Measurements from ENCODE around the gene PHACTR1. TPM values are rescaled to one million over a fixed set of nuclear protein-coding genes. Genes with fewer than 3 reads are reported as not detected.

PHACTR1 gene
- polyA plus RNA-seq, 3 donors, result 1.3 to 3.2 (median 1.6) TPM

DNA sequence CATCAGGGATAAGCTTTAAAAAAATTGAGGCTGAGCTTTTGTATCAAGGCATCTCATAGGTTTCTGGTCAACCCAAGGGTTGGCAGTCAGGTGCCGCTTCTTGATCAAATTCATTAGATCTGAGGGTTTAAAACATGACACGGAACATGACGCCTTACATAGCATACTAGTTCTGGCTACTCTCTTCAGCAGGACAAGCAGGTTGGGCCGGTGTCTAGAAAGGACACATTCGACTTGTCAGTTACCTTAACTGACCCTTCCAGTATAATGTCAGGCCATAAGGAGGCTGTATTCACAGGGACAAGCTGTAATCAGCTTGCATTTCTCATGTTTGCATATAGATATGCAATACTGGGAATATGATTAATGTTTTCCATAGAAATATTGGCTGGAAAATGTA, 65.6 kb downstream of the PHACTR1 start:
- 71 to 92% (median 89%) methylated on average over 5 of the region's 5 CpGs for WGBS, 3 donors
- no peak overlapping the region for H3K27ac ChIP-seq (ENCODE audit: low read depth, low read length)

DNA sequence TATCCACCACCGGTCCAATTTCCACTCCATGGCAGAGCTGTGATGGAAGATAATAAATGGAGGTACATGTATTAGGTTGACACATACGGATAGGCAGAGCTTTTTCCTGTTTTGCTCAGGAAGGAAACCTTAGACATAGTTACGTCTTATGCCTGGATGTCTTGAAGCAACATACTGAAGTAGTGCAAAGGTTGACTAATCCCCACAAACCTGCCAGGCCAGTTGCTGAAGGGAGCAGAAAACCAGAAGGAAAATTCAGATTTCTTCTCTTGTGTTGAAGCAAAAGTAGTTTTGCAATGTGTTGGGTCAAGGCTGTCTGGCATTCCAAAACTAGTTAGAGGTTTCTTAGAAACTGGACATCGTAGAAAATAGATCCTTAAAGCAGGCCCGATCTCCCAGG, 68.7 kb downstream of the PHACTR1 start:
- WGBS, 3 donors, result 79 to 91% (median 84%) methylated on average over 5 of the region's 5 CpGs
- no peak overlapping the region for H3K27ac ChIP-seq (ENCODE audit: low read depth, low read length)

DNA sequence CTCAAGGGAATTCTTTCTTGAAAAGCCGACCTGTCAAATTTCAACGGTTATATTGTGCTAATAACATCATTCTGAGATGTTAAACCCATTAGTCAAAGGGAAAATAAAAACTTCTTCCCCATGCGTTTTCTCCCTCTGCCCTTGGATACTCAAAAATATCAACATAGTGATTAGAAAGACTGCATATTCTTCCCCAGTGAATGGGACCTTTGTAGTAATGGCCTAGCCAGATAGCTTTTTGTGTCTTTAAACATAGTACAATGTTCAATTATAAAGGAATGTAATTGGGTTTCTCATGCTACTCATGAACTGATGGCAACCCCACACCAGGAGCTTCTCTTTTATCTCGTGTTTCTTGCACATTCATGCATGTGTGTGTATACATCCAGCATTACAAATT, 69.4 kb downstream of the PHACTR1 start:
- no peak overlapping the region for H3K27ac ChIP-seq (ENCODE audit: low read depth, low read length)
- WGBS, 3 donors, result 68 to 82% (median 77%) methylated on average over 4 of the region's 4 CpGs

DNA sequence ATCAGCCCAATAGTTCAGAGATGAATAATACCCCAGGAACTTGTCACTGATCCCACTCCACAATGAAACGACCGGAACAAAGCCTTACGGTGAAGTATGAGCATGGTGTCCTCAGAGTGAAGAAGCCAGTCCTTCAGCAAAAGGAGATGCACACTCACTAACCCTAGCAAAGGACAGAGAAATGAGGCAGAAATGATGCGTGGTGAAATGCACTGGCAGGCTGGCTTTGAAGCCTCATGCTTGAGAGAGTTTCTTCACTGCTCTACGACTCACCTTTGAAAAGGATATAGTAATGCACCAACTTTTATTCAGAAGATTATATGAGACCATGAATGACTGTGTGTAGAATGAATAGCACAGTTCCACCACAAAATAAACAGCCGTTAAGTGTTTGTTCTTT, 74.8 kb downstream of the PHACTR1 start:
- H3K27ac ChIP-seq (ENCODE audit: low read depth, low read length), result no peak overlapping the region
- 78 to 84% (median 80%) methylated on average over 6 of the region's 6 CpGs for WGBS, 3 donors

DNA sequence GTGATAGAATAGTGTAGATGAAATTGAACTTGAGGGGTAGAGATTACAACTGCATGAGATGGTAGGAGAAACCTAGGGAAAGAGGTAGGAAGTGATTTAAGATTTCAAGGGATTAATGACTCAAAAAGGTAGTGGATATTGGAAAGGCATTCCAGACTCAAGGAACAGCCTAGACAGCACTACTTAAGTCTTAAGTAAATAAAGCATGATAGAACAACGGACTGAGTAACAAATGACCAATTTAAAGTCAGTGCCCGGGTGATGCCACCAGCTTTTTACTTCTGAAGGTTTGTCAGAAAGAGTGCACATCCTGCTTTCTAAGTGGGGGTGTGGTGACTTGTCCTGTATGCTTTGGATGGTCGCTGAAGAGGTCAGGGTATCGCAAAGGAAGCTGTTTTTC, 81.8 kb downstream of the PHACTR1 start:
- H3K27ac ChIP-seq (ENCODE audit: low read depth, low read length), result no peak overlapping the region
- 70 to 73% (median 72%) methylated on average over 4 of the region's 4 CpGs for WGBS, 3 donors

DNA sequence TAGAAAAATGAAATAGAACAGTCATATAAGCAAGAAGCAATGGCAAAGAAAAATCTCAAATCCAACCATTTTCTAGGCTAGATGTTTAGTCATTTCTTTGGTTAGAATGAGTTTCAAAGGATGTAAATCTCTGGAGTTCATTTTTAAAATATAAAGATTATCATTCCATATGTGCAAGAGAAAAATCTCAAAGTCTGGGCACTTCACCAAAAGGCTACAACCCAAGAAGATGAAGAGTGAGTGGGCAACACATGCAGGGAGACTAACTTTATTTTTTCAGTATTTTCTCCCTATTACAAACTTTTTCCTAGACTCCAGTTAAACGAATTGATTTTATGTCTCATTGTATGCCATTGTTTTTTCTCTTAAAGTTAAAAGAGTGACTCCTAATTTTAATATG, 83.6 kb downstream of the PHACTR1 start:
- 44 to 75% (median 55%) methylated on average over 1 of the region's 1 CpG for WGBS, 3 donors
- H3K27ac ChIP-seq (ENCODE audit: low read depth, low read length), result no peak overlapping the region

DNA sequence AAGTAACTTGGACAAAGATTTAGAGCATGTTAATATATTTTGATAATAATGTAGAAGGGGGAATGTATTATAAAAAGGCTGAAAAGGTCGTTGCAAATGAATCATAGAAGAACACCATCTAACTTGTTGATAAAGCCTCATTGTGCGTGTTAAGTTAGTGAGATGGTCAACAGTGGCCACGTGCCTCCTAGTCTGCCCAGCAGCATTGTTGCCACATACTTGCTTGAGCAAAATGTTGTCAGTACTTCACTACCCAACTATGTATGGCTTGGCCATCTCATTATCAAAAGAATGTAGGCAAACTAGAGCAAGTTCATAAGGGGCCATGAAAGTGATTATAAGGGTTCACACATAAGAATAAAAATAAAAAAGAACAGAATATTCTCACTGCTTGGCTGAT, 84.6 kb downstream of the PHACTR1 start:
- H3K27ac ChIP-seq (ENCODE audit: low read depth, low read length), result no peak overlapping the region
- 59 to 72% (median 70%) methylated on average over 3 of the region's 3 CpGs for WGBS, 3 donors

DNA sequence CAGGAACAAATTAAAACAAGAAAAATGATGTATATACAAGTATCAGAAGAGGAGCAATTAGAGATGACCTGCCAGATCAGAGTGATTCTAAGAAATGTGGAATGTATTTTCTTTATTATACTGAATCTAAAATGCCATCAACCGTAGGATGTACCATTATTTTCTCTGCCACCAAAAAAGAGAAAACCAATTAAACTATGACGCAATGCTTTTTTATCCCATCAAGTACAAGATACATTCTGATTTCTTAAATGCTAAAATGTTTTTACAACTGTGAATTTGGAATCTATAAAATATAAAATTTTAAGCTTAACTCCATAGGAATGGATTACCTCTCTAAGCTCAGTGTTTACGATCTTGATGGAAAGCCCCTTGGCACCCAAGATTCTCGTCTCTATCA, 85.9 kb downstream of the PHACTR1 start:
- 82 to 92% (median 89%) methylated on average over 4 of the region's 4 CpGs for WGBS, 3 donors
- no peak overlapping the region for H3K27ac ChIP-seq (ENCODE audit: low read depth, low read length)

DNA sequence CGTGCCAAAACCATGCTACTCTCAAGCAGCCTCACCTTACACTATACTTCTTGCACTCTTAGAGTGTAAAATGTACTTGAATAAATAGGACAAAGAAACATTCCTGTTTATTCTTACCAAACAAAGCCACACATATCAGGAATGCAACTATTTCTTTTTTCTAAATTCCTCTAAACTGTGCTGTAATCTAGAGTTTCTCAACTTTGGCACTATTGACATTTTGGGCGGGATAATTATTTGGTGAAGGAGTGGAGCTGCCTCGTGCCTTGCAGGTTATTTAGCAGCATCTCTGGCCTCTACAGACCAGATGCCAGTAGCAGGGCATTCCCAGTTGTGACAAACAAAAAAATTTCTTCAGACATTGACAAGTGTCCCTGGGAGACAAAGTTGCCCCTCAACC, 86.9 kb downstream of the PHACTR1 start:
- H3K27ac ChIP-seq (ENCODE audit: low read depth, low read length), result no peak overlapping the region
- 48 to 57% (median 56%) methylated on average over 3 of the region's 3 CpGs for WGBS, 3 donors

DNA sequence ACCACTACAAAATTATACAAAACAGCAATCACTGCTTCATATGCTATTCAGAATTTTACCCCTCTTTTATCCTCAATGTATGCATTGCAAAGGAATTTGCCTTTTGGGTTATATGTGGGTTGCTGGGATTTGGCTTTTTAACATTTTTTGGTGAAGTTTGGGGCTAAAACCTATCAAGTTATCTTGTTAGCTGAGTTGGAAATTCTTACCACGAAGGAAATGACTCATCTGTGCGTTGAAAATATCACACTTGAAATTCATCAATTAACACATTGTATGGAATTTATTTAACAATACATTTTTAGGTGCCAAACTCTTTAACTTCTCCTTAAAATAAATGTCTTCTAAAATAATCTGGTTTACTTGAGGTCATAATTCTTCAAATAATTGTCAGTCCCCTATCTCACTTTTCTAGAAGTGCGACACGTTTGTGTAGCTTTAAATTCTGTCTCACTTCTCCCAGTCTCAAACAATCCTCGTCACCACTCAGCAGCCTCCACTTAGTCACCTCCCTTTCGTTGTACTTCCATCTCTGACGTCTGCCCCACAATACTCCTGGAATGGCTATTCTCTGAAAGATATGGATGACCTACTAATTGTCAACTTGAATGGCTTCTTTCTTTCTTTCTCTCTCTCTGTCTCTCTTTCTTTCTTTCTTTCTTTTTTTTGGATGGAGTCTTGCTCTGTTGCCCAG, 88.5 kb downstream of the PHACTR1 start:
- WGBS, 3 donors, result 64 to 70% (median 69%) methylated on average over 7 of the region's 7 CpGs
- H3K27ac ChIP-seq (ENCODE audit: low read depth, low read length), result no peak overlapping the region

DNA sequence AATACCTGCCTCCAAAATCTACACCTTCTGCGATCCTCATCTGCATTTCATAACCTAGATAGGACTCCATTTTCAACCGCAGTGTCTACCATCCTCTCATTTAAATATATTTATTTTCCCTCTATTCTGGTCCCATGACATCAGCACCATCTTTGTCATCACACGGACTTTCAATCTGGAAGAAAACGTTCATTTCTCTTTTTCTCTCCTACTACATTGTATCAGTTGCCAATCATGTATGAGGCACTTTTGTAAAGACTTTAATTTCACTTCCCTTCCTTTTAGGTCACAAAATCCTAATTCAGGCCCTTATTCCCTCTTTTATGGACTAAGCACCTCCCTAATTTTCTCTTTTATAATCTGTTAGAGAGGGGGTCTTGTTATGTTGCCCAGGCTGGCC, 89.6 kb downstream of the PHACTR1 start:
- no peak overlapping the region for H3K27ac ChIP-seq (ENCODE audit: low read depth, low read length)
- WGBS, 3 donors, result 72 to 77% (median 74%) methylated on average over 4 of the region's 4 CpGs

DNA sequence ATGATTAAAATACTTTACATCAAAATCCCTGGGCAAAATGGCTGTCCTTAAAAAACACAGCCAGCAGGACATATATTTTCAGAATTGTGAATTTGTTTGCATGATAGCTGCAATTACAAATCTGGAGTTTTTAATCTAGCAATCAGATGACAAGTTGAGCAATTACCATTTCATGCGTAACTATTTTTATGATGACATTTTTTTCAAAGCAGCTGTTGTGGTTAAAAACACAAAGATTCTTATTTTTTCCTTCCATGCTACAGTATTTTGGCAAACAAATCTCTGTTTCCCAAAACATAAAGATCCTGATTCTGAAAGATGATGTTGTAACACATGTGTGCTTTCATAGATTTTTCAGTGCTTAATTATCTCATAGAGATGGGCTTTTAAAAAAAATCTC, 90.2 kb downstream of the PHACTR1 start:
- no peak overlapping the region for H3K27ac ChIP-seq (ENCODE audit: low read depth, low read length)
- WGBS, 3 donors, result 42 to 78% (median 58%) methylated on average over 1 of the region's 1 CpG

DNA sequence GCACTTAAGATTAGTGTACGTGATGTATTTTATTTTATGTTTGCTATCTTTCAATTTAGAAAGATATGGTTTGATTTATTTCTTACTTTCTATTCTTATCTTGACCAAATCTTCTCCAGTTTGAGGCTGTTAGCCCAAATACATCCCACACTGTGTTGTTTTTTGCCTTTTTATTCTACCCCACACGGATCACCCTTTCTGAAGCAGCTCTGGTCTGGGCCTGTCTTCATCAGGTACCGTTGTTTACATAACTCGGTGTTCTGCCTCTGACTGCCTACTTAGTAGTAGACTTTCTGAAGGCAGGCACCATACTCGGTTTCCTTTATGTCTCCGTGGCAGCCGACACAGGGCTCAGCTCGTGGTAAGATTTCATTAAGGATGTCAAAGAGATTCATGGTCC, 95.0 kb downstream of the PHACTR1 start:
- no peak overlapping the region for H3K27ac ChIP-seq (ENCODE audit: low read depth, low read length)
- WGBS, 3 donors, result 56 to 80% (median 67%) methylated on average over 8 of the region's 8 CpGs

DNA sequence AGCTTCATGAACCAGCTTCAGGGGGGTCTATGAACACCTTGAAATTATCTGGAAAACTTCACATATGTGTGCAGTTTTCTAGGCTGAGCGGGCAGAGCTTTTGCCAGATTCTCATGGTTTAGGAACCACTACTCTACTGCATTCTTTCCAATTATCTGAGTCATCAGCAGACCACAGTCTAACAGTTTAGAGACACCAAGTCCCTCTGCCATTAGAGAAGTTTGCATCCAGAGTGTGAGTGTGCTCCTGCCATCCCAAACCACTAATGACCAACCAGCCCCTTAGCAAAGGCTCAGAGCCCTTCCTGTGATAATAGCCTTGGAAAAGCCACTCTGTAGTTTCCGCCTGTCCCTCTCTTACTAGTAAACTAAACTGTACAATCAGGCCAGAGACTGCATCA, 96.8 kb downstream of the PHACTR1 start:
- 91 to 98% (median 92%) methylated on average over 2 of the region's 2 CpGs for WGBS, 3 donors

DNA sequence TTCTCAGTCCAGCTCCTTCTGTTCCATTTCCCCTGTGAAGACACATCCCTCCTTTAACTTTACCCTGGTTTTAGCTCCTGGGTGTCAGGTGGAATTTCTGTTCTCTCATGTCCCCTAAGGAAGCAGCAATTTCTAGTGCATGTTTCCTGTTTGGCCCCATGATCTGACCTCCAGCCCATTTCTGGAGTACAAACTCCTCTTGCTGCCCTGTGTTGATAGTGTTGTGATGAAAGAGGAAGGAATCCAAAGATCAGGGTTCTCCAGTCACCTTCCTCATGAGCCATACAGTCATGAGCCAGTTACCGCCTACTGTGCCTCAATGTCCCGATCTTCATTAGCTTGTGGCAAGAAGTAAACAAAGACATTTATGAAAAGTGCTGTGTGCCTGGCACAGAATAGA, 97.4 kb downstream of the PHACTR1 start:
- WGBS, 3 donors, result 74 to 97% (median 78%) methylated on average over 2 of the region's 2 CpGs
- H3K27ac ChIP-seq (ENCODE audit: low read depth, low read length), result no peak overlapping the region

More for the DNA sequence above, 96.8 kb downstream of the PHACTR1 start:
- H3K27ac ChIP-seq (ENCODE audit: low read depth, low read length), result no peak overlapping the region

DNA sequence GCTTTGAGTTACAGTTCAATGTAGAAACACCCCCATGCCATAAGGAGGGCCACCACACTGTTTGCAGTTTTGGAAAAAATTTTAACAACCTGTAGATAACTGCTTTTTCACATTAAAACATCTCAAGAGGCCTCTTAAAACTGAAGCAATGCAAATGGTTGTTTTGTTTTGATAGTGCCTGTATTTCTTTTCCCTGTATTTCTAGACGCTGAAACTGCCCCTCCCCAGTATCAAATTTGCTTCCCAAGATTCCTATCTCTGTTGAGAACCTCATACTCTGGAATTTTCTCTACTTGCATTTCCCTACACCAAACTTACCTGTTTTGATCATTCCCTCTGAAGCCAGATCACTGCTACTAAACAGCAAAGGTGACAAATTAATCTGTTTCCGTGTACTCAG, 98.5 kb downstream of the PHACTR1 start:
- H3K27ac ChIP-seq (ENCODE audit: low read depth, low read length), result no peak overlapping the region
- 26 to 74% (median 67%) methylated on average over 2 of the region's 2 CpGs for WGBS, 3 donors

DNA sequence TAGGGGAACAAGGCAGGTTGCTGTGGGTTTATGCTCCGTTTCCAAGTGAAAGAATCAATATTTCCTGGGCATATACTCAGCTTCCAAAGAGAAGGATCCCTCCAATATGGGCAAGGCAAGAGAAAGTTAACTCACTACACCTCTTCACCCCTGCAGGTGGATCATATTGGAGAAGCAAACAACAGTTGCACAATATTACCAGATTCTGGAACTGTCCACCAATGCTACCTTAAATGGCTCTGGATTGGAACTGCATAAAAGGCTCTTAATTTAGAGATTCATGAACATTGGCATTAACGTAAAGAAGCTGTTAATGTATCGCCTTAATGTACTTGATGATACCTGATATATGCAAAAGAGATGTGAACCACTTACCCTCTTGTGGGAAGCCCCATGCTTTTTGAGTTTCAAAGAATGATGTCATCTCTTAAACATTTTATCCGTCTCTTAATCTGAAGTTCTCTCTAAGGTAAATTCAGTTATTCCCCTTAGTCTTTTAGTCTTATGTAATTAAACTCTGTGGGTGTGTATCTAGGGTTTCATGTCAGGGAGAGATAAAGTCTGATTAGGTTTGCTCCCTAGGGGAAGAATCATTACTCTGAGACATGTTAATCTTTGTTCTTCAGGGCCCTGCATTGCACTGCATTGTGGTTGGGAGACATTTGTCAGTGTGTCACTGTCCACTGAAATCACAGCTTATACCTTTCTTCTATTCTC, 99.5 kb downstream of the PHACTR1 start:
- WGBS, 3 donors, result 57 to 76% (median 69%) methylated on average over 4 of the region's 4 CpGs
- no peak overlapping the region for H3K27ac ChIP-seq (ENCODE audit: low read depth, low read length)

DNA sequence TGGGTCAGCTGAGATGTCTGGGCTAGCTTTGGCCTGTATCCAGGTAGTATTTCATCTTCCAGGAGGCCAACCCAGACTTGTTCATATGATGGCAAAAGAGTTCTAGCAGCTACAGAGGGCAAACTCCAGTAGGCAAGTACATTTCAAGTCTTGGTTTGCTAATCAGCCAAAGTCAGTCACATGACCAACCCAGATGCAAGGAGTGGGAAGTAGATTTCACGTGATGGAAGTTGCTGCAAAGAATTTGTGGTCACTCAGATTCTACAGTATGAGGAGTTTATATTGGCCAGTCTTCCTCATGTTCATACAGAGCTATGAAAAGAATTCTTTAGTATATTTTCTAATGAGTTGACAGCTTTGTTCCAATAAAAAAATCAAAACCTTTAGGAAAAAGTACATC, 101.8 kb downstream of the PHACTR1 start:
- no peak overlapping the region for H3K27ac ChIP-seq (ENCODE audit: low read depth, low read length)
- WGBS, 3 donors, result 9 to 41% (median 13%) methylated on average over 1 of the region's 1 CpG

DNA sequence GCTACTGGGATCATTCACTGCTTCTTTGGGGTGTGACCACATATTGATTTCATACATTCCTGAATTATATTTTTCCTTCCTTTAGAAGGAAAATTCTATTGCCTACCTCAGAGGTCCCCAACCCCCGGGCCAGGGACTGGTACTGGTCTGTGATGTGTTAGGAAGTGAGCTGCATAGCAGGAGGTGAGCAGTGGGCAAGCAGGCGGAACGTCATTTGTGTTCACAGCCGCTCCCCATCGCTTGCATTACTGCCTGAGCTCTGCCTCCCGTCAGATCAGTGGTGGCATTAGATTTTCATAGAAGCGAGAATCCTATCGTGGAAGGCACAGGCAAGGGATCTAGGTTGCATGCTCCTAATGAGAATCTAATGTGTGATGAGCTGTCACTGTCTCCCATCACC, 107.3 kb downstream of the PHACTR1 start:
- WGBS, 3 donors, result 77 to 86% (median 84%) methylated on average over 8 of the region's 8 CpGs
- H3K27ac ChIP-seq (ENCODE audit: low read depth, low read length), result no peak overlapping the region

DNA sequence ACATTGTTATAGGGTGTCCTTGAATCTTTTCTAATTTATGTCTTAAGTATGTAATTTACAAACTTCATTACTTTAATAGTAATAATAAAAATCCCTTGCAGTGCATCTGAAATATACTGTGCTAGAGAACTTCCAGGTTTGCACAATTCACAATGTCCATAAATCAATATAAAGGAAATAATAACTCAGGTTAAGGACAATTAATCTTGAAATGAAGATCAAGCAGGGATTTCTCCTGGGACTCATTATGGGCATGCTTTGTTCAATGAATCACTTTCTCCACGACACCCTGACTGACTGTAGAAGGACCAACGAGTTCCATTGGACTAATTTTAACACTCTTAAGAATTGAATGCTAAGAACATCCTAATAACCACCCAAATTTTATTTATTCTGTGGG, 110.0 kb downstream of the PHACTR1 start:
- WGBS, 3 donors, result 35 to 63% (median 47%) methylated on average over 2 of the region's 2 CpGs

More for the DNA sequence above, 110.0 kb downstream of the PHACTR1 start:
- no peak overlapping the region for H3K27ac ChIP-seq (ENCODE audit: low read depth, low read length)

Data from adipose tissue (tissue), 3 donors.